ENCODE data around the gene YY1.
A peak's percentile ranks its signal among the peaks of the same experiment; 100 is the strongest.

The YY1 gene

GRCh38 chr14:100236881-100237280 is 2.1 kb upstream of the YY1 start:
- Histone ChIP-seq H4K20me1 (peaks cover 57 to 88% (median 76%) of the 10 kb centered on the region in 11 experiments), H3K4me2 (peak overlapping the region; percentile 86 to 92 (median 89)), H3K4me1 (peaks cover 31 to 47% (median 40%) of the 10 kb centered on the region in 10 experiments), H3K36me3 (peaks cover 4 to 53% (median 39%) of the 10 kb centered on the region in 11 experiments; a peak in 20 of 22 replicates), H3K9me3 (replicated peaks in 1 of 11) (no peaks in the 10 kb centered on the region), H3K4me3 (peak overlapping the region; percentile 91 to 100 (median 99)), H3K27ac (peak overlapping the region in 9 of 11 experiments; percentile 95 to 99 (median 97); a peak in 14 of 22 replicates), H3K27me3 (no peaks in the 10 kb centered on the region), H3K9ac (peak overlapping the region; percentile 96 to 99 (median 98); a peak in 21 of 22 replicates)
- TF ChIP-seq Cebpa-rat (IDR thresholded peaks at IDR 0.05) = no peak

- peaks cover 67 to 88% (median 76%) of the 10 kb centered on the region in 11 experiments for H4K20me1 ChIP-seq
- TF ChIP-seq Cebpa-rat (IDR thresholded peaks at IDR 0.05) = no peak
Measured at GRCh38 chr14:100237735-100238418, 1.1 kb upstream of the YY1 start.

GRCh38 chr14:100239211-100239839 is 381 bp downstream of the YY1 start:
- no peaks in the 10 kb centered on the region for H3K27me3 ChIP-seq
- H4K20me1 ChIP-seq = peaks cover 74 to 88% (median 77%) of the 10 kb centered on the region in 11 experiments
- peak overlapping the region; percentile 91 to 100 (median 99) for H3K4me3 ChIP-seq
- TF ChIP-seq Cebpa-rat (IDR thresholded peaks at IDR 0.05) = no peak
- H3K9ac ChIP-seq = peak overlapping the region; percentile 96 to 99 (median 98)
- H3K4me1 ChIP-seq = peaks cover 50 to 65% (median 62%) of the 10 kb centered on the region in 10 experiments
- H3K27ac ChIP-seq = peak overlapping the region; percentile 88 to 99 (median 97)
- H3K36me3 ChIP-seq = peaks cover 0 to 53% (median 33%) of the 10 kb centered on the region in 11 experiments; a peak in 16 of 22 replicates
- no peaks in the 10 kb centered on the region for H3K9me3 ChIP-seq (replicated peaks in 1 of 11)
- peak overlapping the region; percentile 14 to 82 (median 78) for H3K4me2 ChIP-seq

More at GRCh38 chr14:100237735-100238418, 1.1 kb upstream of the YY1 start:
- peak overlapping the region; percentile 86 to 92 (median 89) for H3K4me2 ChIP-seq
- peak overlapping the region; percentile 96 to 99 (median 98) for H3K9ac ChIP-seq
- H3K4me3 ChIP-seq = peak overlapping the region; percentile 91 to 100 (median 99)
- H3K9me3 ChIP-seq (replicated peaks in 1 of 11) = no peaks in the 10 kb centered on the region
- peaks cover 41 to 57% (median 48%) of the 10 kb centered on the region in 10 experiments for H3K4me1 ChIP-seq
- H3K27me3 ChIP-seq = no peaks in the 10 kb centered on the region
- peaks cover 4 to 52% (median 37%) of the 10 kb centered on the region in 11 experiments; a peak in 17 of 22 replicates for H3K36me3 ChIP-seq
- H3K27ac ChIP-seq = peak overlapping the region; percentile 88 to 99 (median 97)

GRCh38 chr14:100239840-100240667 is 1.1 kb downstream of the YY1 start:
- peaks cover 74 to 88% (median 77%) of the 10 kb centered on the region in 11 experiments for H4K20me1 ChIP-seq
- peak overlapping the region; percentile 88 to 99 (median 97) for H3K27ac ChIP-seq
- H3K27me3 ChIP-seq = no peaks in the 10 kb centered on the region
- H3K9me3 ChIP-seq (replicated peaks in 1 of 11) = no peaks in the 10 kb centered on the region
- H3K4me2 ChIP-seq = peak overlapping the region; percentile 78 to 95 (median 87)
- H3K9ac ChIP-seq = peak overlapping the region; percentile 96 to 99 (median 98)
- H3K4me1 ChIP-seq = peaks cover 49 to 64% (median 61%) of the 10 kb centered on the region in 10 experiments
- TF ChIP-seq Cebpa-rat (IDR thresholded peaks at IDR 0.05) = no peak
- peak overlapping the region; percentile 91 to 100 (median 99) for H3K4me3 ChIP-seq
- H3K36me3 ChIP-seq = peaks cover 0 to 46% (median 26%) of the 10 kb centered on the region in 11 experiments; a peak in 16 of 22 replicates

GRCh38 chr14:100240668-100241032 is 1.7 kb downstream of the YY1 start:
- Histone ChIP-seq H3K27ac (peak overlapping the region; percentile 88 to 99 (median 97)), H3K9me3 (replicated peaks in 1 of 11) (no peaks in the 10 kb centered on the region), H4K20me1 (peaks cover 74 to 88% (median 77%) of the 10 kb centered on the region in 11 experiments)

GRCh38 chr14:100241279-100241678 is 2.3 kb downstream of the YY1 start:
- TF ChIP-seq Cebpa-rat (IDR thresholded peaks at IDR 0.05) = no peak

More at GRCh38 chr14:100240668-100241032, 1.7 kb downstream of the YY1 start:
- H3K27me3 ChIP-seq = no peaks in the 10 kb centered on the region
- peak overlapping the region; percentile 75 to 95 (median 87) for H3K4me2 ChIP-seq
- peak overlapping the region; percentile 96 to 99 (median 98) for H3K9ac ChIP-seq
- H3K36me3 ChIP-seq = peaks cover 0 to 40% (median 23%) of the 10 kb centered on the region in 11 experiments; a peak in 17 of 22 replicates
- peaks cover 46 to 64% (median 61%) of the 10 kb centered on the region in 10 experiments for H3K4me1 ChIP-seq
- peak overlapping the region; percentile 91 to 100 (median 99) for H3K4me3 ChIP-seq
- TF ChIP-seq Cebpa-rat (IDR thresholded peaks at IDR 0.05) = no peak

GRCh38 chr14:100243020-100243419 is 4.1 kb downstream of the YY1 start:
- Histone ChIP-seq H3K4me3 (no peak overlapping the region; a peak in 2 of 20 replicates), H3K27me3 (no peaks in the 10 kb centered on the region), H3K9ac (peak overlapping the region in 5 of 11 experiments; percentile 8 to 53 (median 35); a peak in 4 of 22 replicates), H3K4me2 (peak overlapping the region; percentile 75 to 95 (median 87)), H3K36me3 (peaks cover 0 to 46% (median 26%) of the 10 kb centered on the region in 11 experiments; a peak in 16 of 22 replicates), H3K9me3 (replicated peaks in 1 of 11) (no peaks in the 10 kb centered on the region), H3K27ac (peak overlapping the region in 1 of 11 experiments; percentile 29; a peak in 1 of 22 replicates), H4K20me1 (peaks cover 77 to 88% (median 79%) of the 10 kb centered on the region in 11 experiments), H3K4me1 (peaks cover 48 to 69% (median 65%) of the 10 kb centered on the region in 10 experiments)
- no peak for TF ChIP-seq Cebpa-rat (IDR thresholded peaks at IDR 0.05)

More at GRCh38 chr14:100241279-100241678, 2.3 kb downstream of the YY1 start:
- Histone ChIP-seq H3K9ac (peak overlapping the region; percentile 96 to 99 (median 98)), H3K4me2 (peak overlapping the region; percentile 75 to 95 (median 87)), H4K20me1 (peaks cover 74 to 88% (median 77%) of the 10 kb centered on the region in 11 experiments), H3K27ac (peak overlapping the region; percentile 30 to 99 (median 96); a peak in 16 of 22 replicates), H3K4me1 (peaks cover 45 to 64% (median 61%) of the 10 kb centered on the region in 10 experiments), H3K27me3 (no peaks in the 10 kb centered on the region), H3K9me3 (replicated peaks in 1 of 11) (no peaks in the 10 kb centered on the region), H3K4me3 (peak overlapping the region; percentile 91 to 100 (median 99)), H3K36me3 (peaks cover 0 to 37% (median 23%) of the 10 kb centered on the region in 11 experiments; a peak in 15 of 22 replicates)

Data from BLaER1 treated with 17β-estradiol and CSF1 and Interleukin-3, amounts not matched to agents 10 nM and 100 nM (cell line).